RKO (cell line): ENCODE results near the gene DCUN1D1.
"Not testable (repeated sequence)": the region's sequence is repeated elsewhere in the genome, so short reads cannot be mapped to it uniquely, and the experiment has no call there.

Experiments used
- DNase-seq: peaks from one replicate; pipeline ENCODE4 v3.0.0-alpha.2; 2016; ENCODE audit warnings: low spot score

The DCUN1D1 gene

GRCh38 chr3:182980204-182981037 lies at the start of gene DCUN1D1:
DCUN1D1 (minus strand) TSS chr3:182980538; CDS start chr3:182980489, 49 bp downstream.
- peak; percentile 84 for DNase-seq

- DNase-seq = no peak
Measured at GRCh38 chr3:183028416-183028815, 48.1 kb upstream of the DCUN1D1 start.

- DNase-seq = no peak
Measured at GRCh38 chr3:183027276-183027675, 46.9 kb upstream of the DCUN1D1 start.

- no peak for DNase-seq
Measured at GRCh38 chr3:183022936-183023516, 42.7 kb upstream of the DCUN1D1 start.

- DNase-seq = no peak
Measured at GRCh38 chr3:183018421-183019192, 38.3 kb upstream of the DCUN1D1 start.

- DNase-seq = no peak
Measured at GRCh38 chr3:183015185-183015584, 34.8 kb upstream of the DCUN1D1 start.

- no peak for DNase-seq
Measured at GRCh38 chr3:183013856-183014255, 33.5 kb upstream of the DCUN1D1 start.

- DNase-seq = no peak
Measured at GRCh38 chr3:183013074-183013473, 32.7 kb upstream of the DCUN1D1 start.

GRCh38 chr3:183008800-183009199 lies 28.5 kb upstream of the DCUN1D1 start:
- no peak for DNase-seq

- DNase-seq = no peak
Measured at GRCh38 chr3:183008303-183008702, 28.0 kb upstream of the DCUN1D1 start.

- no peak for DNase-seq
Measured at GRCh38 chr3:183006396-183007002, 26.2 kb upstream of the DCUN1D1 start.

- no peak for DNase-seq
Measured at GRCh38 chr3:182999767-183000166, 19.4 kb upstream of the DCUN1D1 start.

GRCh38 chr3:182993486-182994201 lies 13.3 kb upstream of the DCUN1D1 start:
- not testable (repeated sequence) for DNase-seq

- no peak for DNase-seq
Measured at GRCh38 chr3:182989566-182989965, 9.2 kb upstream of the DCUN1D1 start.

- DNase-seq = no peak
Measured at GRCh38 chr3:182986021-182986420, 5.7 kb upstream of the DCUN1D1 start.

GRCh38 chr3:182983876-182984275 lies 3.5 kb upstream of the DCUN1D1 start:
- no peak for DNase-seq

- no peak for DNase-seq
Measured at GRCh38 chr3:182981038-182981380, 671 bp upstream of the DCUN1D1 start.

GRCh38 chr3:182979674-182980191 lies 605 bp downstream of the DCUN1D1 start:
- peak; percentile 41 for DNase-seq

GRCh38 chr3:182979103-182979673 lies 1.1 kb downstream of the DCUN1D1 start:
- peak; percentile 51 for DNase-seq

- no peak for DNase-seq
Measured at GRCh38 chr3:182978387-182978786, 2.0 kb downstream of the DCUN1D1 start.

GRCh38 chr3:182973047-182973446 lies 7.3 kb downstream of the DCUN1D1 start:
- DNase-seq = peak; percentile 54
